Fibroblast of peridontal ligament (primary cell): Measurements from ENCODE around the gene STATH.
A peak's percentile ranks its signal among the peaks of the same experiment; 100 is the strongest.
"Not testable (repeated sequence)": the region's sequence is repeated elsewhere in the genome, so short reads cannot be mapped to it uniquely, and the experiment has no call there.

Experiments used
- DNase-seq: peaks from one replicate; pipeline ENCODE4 v3.0.0-alpha.2; 2010; ENCODE audit errors: extremely low read depth

STATH gene

GRCh38 chr4:69995526-69996016 is at the start of gene STATH:
Gene STATH, plus strand, starts transcription at chr4:69995966. Its CDS starts 2,472 bp downstream, at chr4:69998438.
- DNase-seq: no peak

- no peak for DNase-seq
These were observed 44.2 kb upstream of the STATH start for GRCh38 chr4:69951602-69952001.

- DNase-seq: peak; percentile 3
These were observed 38.6 kb upstream of the STATH start for GRCh38 chr4:69957209-69957608.

- no peak for DNase-seq
These were observed 30.1 kb upstream of the STATH start, which contains the start of gene CSN2 for GRCh38 chr4:69965628-69966027. Gene CSN2, minus strand, starts transcription at chr4:69965728. Its CDS starts 4,733 bp downstream, at chr4:69960995.

GRCh38 chr4:69970071-69970470 is 25.7 kb upstream of the STATH start:
- DNase-seq: peak; percentile 41

- DNase-seq: peak; percentile 56
These were observed 21.1 kb upstream of the STATH start for GRCh38 chr4:69974631-69975030.

GRCh38 chr4:69977582-69977981 is 18.2 kb upstream of the STATH start:
- peak; percentile 50 for DNase-seq

- DNase-seq: no peak
These were observed 11.7 kb upstream of the STATH start for GRCh38 chr4:69984030-69984443.

GRCh38 chr4:69986663-69987062 is 9.1 kb upstream of the STATH start:
- DNase-seq: no peak

GRCh38 chr4:69991016-69991415 is 4.8 kb upstream of the STATH start:
- DNase-seq: no peak

- DNase-seq: no peak
These were observed 984 bp upstream of the STATH start for GRCh38 chr4:69994782-69995181.

- peak; percentile 3 for DNase-seq
These were observed 3.7 kb downstream of the STATH start for GRCh38 chr4:69999420-69999819.

GRCh38 chr4:70000711-70001110 is 4.9 kb downstream of the STATH start:
- no peak for DNase-seq

- no peak for DNase-seq
These were observed 6.7 kb downstream of the STATH start for GRCh38 chr4:70002507-70002906.

- no peak for DNase-seq
These were observed 13.0 kb downstream of the STATH start for GRCh38 chr4:70008771-70009170.

GRCh38 chr4:70019006-70019405 is 23.2 kb downstream of the STATH start:
- not testable (repeated sequence) for DNase-seq

- no peak for DNase-seq
These were observed 27.5 kb downstream of the STATH start for GRCh38 chr4:70023218-70023617.

GRCh38 chr4:70027011-70027410 is 31.2 kb downstream of the STATH start:
- no peak for DNase-seq

GRCh38 chr4:70028159-70028558 is 32.4 kb downstream of the STATH start, which contains the start of gene HTN3:
Gene HTN3, plus strand, starts transcription at chr4:70028459. Its CDS starts 2,282 bp downstream, at chr4:70030741.
- not testable (repeated sequence) for DNase-seq

GRCh38 chr4:70037559-70037958 is 41.8 kb downstream of the STATH start:
- DNase-seq: not testable (repeated sequence)

- not testable (repeated sequence) for DNase-seq
These were observed 44.2 kb downstream of the STATH start for GRCh38 chr4:70039928-70040327.

- no peak for DNase-seq
These were observed 46.0 kb downstream of the STATH start for GRCh38 chr4:70041652-70042286.

GRCh38 chr4:70050138-70050537 is 54.4 kb downstream of the STATH start, which contains the start of gene HTN1:
Gene HTN1, plus strand, starts transcription at chr4:70050438. Its CDS starts 2,639 bp downstream, at chr4:70053077.
- not testable (repeated sequence) for DNase-seq
